Esophagus squamous epithelium (tissue), 4 donors: ENCODE measurements around the gene MXRA8.

Source experiments
- CTCF ChIP-seq, 6 experiments: fragments of 450-650 bp in 4 of 6; fragments of 200-600 bp in 2 of 6; sonication (generic) in 2 of 6; IDR thresholded peaks; one replicate each; pipeline ENCODE4 v1.5.1; 2016 to 2019; ENCODE audit warnings: antibody characterized with exemption in 6 of 6, mild to moderate bottlenecking in 4 of 6, moderate library complexity in 4 of 6
- POLR2A ChIP-seq, 4 donors: fragments of 450-650 bp; IDR thresholded peaks; one replicate each; pipeline ENCODE4 v1.6.1; 2017; ENCODE audit warnings: antibody characterized with exemption in 4 of 4, mild to moderate bottlenecking in 4 of 4, moderate library complexity in 3 of 4

GRCh38 chr1:1352786-1353388, 5.5 kb downstream of the MXRA8 start:
- TF ChIP-seq CTCF (IDR thresholded peaks at IDR 0.05) (no peak), POLR2A (IDR thresholded peaks at IDR 0.05) (no peak)
